ENCODE measurements around the gene KCNJ3. TPM values are rescaled to one million over a fixed set of nuclear protein-coding genes. Genes with fewer than 3 reads are reported as not detected.

The KCNJ3 gene
- total and polyA plus RNA-seq, 7 donors: 0.04 to 1.0 (median 0.22) TPM; not detected in 2

GRCh38 chr2:154688373-154688772 lies 10.1 kb upstream of the KCNJ3 start:
- H3K4me1 ChIP-seq: no peaks in the 10 kb centered on the region
- no peaks in the 10 kb centered on the region for H3K27me3 ChIP-seq (ENCODE audit: insufficient read depth in 3 of 3, low read length in 2 of 3)
- no peak overlapping the region for H3K27ac ChIP-seq
- H3K9me3 ChIP-seq: no peaks in the 10 kb centered on the region
- TF ChIP-seq, protein P1, sequence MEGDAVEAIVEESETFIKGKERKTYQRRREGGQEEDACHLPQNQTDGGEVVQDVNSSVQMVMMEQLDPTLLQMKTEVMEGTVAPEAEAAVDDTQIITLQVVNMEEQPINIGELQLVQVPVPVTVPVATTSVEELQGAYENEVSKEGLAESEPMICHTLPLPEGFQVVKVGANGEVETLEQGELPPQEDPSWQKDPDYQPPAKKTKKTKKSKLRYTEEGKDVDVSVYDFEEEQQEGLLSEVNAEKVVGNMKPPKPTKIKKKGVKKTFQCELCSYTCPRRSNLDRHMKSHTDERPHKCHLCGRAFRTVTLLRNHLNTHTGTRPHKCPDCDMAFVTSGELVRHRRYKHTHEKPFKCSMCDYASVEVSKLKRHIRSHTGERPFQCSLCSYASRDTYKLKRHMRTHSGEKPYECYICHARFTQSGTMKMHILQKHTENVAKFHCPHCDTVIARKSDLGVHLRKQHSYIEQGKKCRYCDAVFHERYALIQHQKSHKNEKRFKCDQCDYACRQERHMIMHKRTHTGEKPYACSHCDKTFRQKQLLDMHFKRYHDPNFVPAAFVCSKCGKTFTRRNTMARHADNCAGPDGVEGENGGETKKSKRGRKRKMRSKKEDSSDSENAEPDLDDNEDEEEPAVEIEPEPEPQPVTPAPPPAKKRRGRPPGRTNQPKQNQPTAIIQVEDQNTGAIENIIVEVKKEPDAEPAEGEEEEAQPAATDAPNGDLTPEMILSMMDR (IDR thresholded peaks at IDR 0.05): no peak
- WGBS, 3 donors: 93 to 100% (median 97%) methylated on average over 1 of the region's 1 CpG
- no peaks in the 10 kb centered on the region for H3K36me3 ChIP-seq (ENCODE audit: insufficient read depth in 1 of 2, low read depth in 1 of 2)
- intact Hi-C loops (cut with DNase I): no loop called here
- ATAC-seq (no peak), DNase-seq (no peak)
- no peak overlapping the region for H3K4me3 ChIP-seq

- H3K27me3 ChIP-seq (ENCODE audit: insufficient read depth in 3 of 3, low read length in 2 of 3): no peaks in the 10 kb centered on the region
- H3K4me1 ChIP-seq: no peaks in the 10 kb centered on the region
- 50 to 65% (median 65%) methylated on average over 1 of the region's 1 CpG for WGBS, 3 donors
- H3K9me3 ChIP-seq: no peaks in the 10 kb centered on the region
- no peaks in the 10 kb centered on the region for H3K36me3 ChIP-seq (ENCODE audit: insufficient read depth in 1 of 2, low read depth in 1 of 2)
- TF ChIP-seq, protein P1 (IDR thresholded peaks at IDR 0.05): no peak
- intact Hi-C loops (cut with DNase I): no loop called here
- H3K4me3 ChIP-seq: no peak overlapping the region
- ATAC-seq (no peak), DNase-seq (no peak)
- no peak overlapping the region for H3K27ac ChIP-seq
These were observed 9.3 kb upstream of the KCNJ3 start for GRCh38 chr2:154689158-154689557.

DNA sequence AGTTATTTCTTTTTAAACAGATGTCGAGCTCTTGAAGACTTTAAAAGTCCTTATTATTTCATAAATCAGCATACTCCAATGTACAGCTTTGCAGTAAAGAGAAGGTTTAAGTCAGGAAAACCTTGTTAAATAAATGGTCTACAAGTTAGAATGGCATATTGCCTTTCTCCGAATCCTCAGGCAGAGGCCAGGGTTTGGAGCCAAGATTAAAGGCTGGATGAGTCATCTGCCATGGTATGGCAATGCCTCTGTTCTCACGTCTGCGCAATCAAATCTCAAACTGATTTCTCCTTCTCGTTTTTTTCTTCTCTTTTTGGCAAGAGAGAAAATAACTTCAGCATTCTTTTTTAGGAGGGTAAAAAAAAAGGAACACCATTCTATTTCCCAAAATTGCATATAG lies 5.6 kb upstream of the KCNJ3 start:
- DNase-seq (no peak), ATAC-seq (no peak)
- no peak overlapping the region for H3K4me3 ChIP-seq
- H3K4me1 ChIP-seq: no peaks in the 10 kb centered on the region
- H3K9me3 ChIP-seq: no peaks in the 10 kb centered on the region
- WGBS, 3 donors: 46 to 47% (median 46%) methylated on average over 5 of the region's 5 CpGs
- intact Hi-C loops (cut with DNase I): no loop called here
- peaks cover 0 to 13% (median 4%) of the 10 kb centered on the region in 3 donors for H3K27me3 ChIP-seq (ENCODE audit: insufficient read depth in 3 of 3, low read length in 2 of 3)
- TF ChIP-seq, protein P1 (IDR thresholded peaks at IDR 0.05): no peak
- H3K36me3 ChIP-seq (ENCODE audit: insufficient read depth in 1 of 2, low read depth in 1 of 2): no peaks in the 10 kb centered on the region
- H3K27ac ChIP-seq: no peak overlapping the region

DNA sequence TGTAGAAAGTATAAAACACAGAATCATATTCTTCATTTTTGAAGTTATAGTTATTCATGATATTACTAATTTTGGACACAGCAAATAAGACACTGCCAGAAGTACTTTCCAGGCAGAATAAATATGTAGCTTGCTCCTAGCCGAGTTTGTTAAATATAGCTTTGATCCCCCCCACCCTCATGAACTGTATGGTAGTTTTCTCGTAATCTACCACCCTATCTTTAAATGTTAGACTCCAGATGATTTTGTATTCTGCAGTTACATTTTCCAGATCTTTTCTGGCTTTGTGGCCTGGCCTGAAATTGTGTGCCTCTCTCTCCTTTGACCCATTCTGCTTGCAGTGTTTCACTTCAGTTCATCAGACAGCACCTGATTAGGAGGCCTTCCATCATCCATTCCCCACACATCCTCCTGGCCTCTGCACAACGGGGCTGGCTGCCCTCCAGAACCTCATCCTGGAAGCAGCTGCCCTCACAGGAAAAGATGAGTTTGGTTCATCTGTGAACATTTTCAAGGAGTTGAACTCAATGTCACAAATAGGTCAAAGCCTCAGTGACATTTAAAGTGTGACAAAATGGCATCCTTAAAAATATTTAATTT lies 4.7 kb upstream of the KCNJ3 start:
- Histone ChIP-seq H3K4me1 (no peaks in the 10 kb centered on the region), H3K9me3 (no peaks in the 10 kb centered on the region), H3K27me3 (ENCODE audit: insufficient read depth in 3 of 3, low read length in 2 of 3) (peaks cover 0 to 22% (median 8%) of the 10 kb centered on the region in 3 donors), H3K27ac (no peak overlapping the region), H3K4me3 (no peak overlapping the region), H3K36me3 (ENCODE audit: insufficient read depth in 1 of 2, low read depth in 1 of 2) (no peaks in the 10 kb centered on the region)
- intact Hi-C loops (cut with DNase I): no loop called here
- DNase-seq: no peak
- TF ChIP-seq, protein P1 (IDR thresholded peaks at IDR 0.05): no peak
- ATAC-seq: no peak
- 49 to 53% (median 53%) methylated on average over 3 of the region's 3 CpGs for WGBS, 3 donors

DNA sequence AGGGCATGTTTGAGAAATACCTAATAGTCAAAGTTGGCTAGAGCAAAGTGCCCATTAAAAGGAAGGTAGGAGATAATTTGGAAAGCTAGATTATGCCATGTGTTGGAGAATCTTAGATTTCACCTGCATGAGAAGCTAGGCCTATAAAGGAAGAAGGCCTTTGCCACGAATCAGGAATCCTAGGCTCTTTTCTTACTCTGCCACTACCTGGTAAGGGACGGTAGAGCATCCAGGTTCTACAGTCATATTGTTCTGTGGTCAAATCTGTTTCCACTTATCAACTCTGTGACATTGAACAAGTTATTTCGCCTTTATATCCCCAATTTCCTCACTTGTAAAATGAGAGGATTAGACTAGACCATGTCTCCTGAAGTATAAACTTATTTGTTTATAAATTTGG lies 3.6 kb upstream of the KCNJ3 start:
- WGBS, 3 donors: 93 to 95% (median 94%) methylated on average over 3 of the region's 3 CpGs
- Histone ChIP-seq H3K36me3 (ENCODE audit: insufficient read depth in 1 of 2, low read depth in 1 of 2) (no peaks in the 10 kb centered on the region), H3K27me3 (ENCODE audit: insufficient read depth in 3 of 3, low read length in 2 of 3) (peaks cover 0 to 32% (median 9%) of the 10 kb centered on the region in 3 donors), H3K4me1 (no peaks in the 10 kb centered on the region), H3K27ac (no peak overlapping the region), H3K4me3 (no peak overlapping the region), H3K9me3 (no peaks in the 10 kb centered on the region)
- TF ChIP-seq, protein P1 (IDR thresholded peaks at IDR 0.05): no peak
- intact Hi-C loops (cut with DNase I): no loop called here
- DNase-seq: no peak
- ATAC-seq: no peak

Measured in psoas muscle (tissue), 8 donors.